Stimulated activated naive B cell treated with anti-CD40 and anti-IgM and Interleukin-4, amounts not matched to agents 10 μg/mL and 1 μg/mL and 100 μg/mL, for 72 hours (primary cell): ENCODE data around the gene DNAJC11.
A peak's percentile ranks its signal among the peaks of the same experiment; 100 is the strongest.
"Not testable (repeated sequence)": the region's sequence is repeated elsewhere in the genome, so short reads cannot be mapped to it uniquely, and the experiment has no call there.

Experiments used
- ATAC-seq, 2 donors: fragments of 150-1000 bp; cut with Tn5 transposase; replicated peaks; 2 replicates each; pipeline ENCODE4 v1.10.0; 2021; ENCODE audit warnings: moderate library complexity in 1 of 2
- DNase-seq: peaks from one replicate; pipeline ENCODE4 v3.0.0; 2021
- H3K27ac Mint-ChIP-seq: one replicate; pipeline ENCODE4 v1.8.0; 2022; ENCODE audit warnings: mild to moderate bottlenecking, mixed read lengths
- H3K27me3 Mint-ChIP-seq, 2 donors: one replicate each; pipeline ENCODE4 v1.8.0; 2022; ENCODE audit warnings: mixed read lengths in 2 of 2
- H3K36me3 Mint-ChIP-seq, 2 donors: one replicate each; pipeline ENCODE4 v1.8.0; 2022; ENCODE audit warnings: mixed read lengths in 2 of 2, mild to moderate bottlenecking in 1 of 2
- H3K4me1 Mint-ChIP-seq, 2 donors: one replicate each; pipeline ENCODE4 v1.8.0; 2022; ENCODE audit warnings: mixed read lengths in 2 of 2, mild to moderate bottlenecking in 1 of 2
- H3K4me3 Mint-ChIP-seq, 2 donors: one replicate each; pipeline ENCODE4 v1.8.0; 2022; ENCODE audit warnings: mild to moderate bottlenecking in 2 of 2, mixed read lengths in 2 of 2, moderate library complexity in 1 of 2
- H3K9me3 Mint-ChIP-seq, 2 donors: one replicate each; pipeline ENCODE4 v1.8.0; 2022; ENCODE audit warnings: mixed read lengths in 2 of 2, mild to moderate bottlenecking in 1 of 2

Gene DNAJC11

GRCh38 chr1:6653436-6654290 lies 48.0 kb downstream of the DNAJC11 start:
- H3K9me3 Mint-ChIP-seq = no peaks in the 10 kb centered on the region
- peaks cover 28 to 39% of the 10 kb centered on the region in 2 donors for H3K36me3 Mint-ChIP-seq
- ATAC-seq (no peak), DNase-seq (no peak)
- H3K27me3 Mint-ChIP-seq = no peaks in the 10 kb centered on the region
- H3K4me3 Mint-ChIP-seq = no peak overlapping the region
- H3K4me1 Mint-ChIP-seq = no peaks in the 10 kb centered on the region
- no peak overlapping the region for H3K27ac Mint-ChIP-seq

- H3K27me3 Mint-ChIP-seq = no peaks in the 10 kb centered on the region
- ATAC-seq (no peak), DNase-seq (no peak)
- no peaks in the 10 kb centered on the region for H3K4me1 Mint-ChIP-seq
- peaks cover 26 to 37% of the 10 kb centered on the region in 2 donors for H3K36me3 Mint-ChIP-seq
- no peak overlapping the region for H3K4me3 Mint-ChIP-seq
- no peaks in the 10 kb centered on the region for H3K9me3 Mint-ChIP-seq
- no peak overlapping the region for H3K27ac Mint-ChIP-seq
These were observed 48.6 kb downstream of the DNAJC11 start for GRCh38 chr1:6652986-6653385.

GRCh38 chr1:6651909-6652308 lies 49.7 kb downstream of the DNAJC11 start:
- Mint-ChIP-seq H3K4me1 (no peaks in the 10 kb centered on the region), H3K27me3 (no peaks in the 10 kb centered on the region), H3K27ac (no peak overlapping the region), H3K9me3 (no peaks in the 10 kb centered on the region), H3K4me3 (no peak overlapping the region), H3K36me3 (peaks cover 24 to 34% of the 10 kb centered on the region in 2 donors)
- DNase-seq = no peak
- ATAC-seq = no peak

GRCh38 chr1:6648556-6648955 lies 53.1 kb downstream of the DNAJC11 start:
- no peak for ATAC-seq

GRCh38 chr1:6646499-6647148 lies 55.0 kb downstream of the DNAJC11 start:
- no peaks in the 10 kb centered on the region for H3K27me3 Mint-ChIP-seq
- no peaks in the 10 kb centered on the region for H3K9me3 Mint-ChIP-seq
- peaks cover 0 to 4% of the 10 kb centered on the region in 2 donors for H3K4me1 Mint-ChIP-seq
- peaks cover 38 to 50% of the 10 kb centered on the region in 2 donors for H3K36me3 Mint-ChIP-seq
- H3K27ac Mint-ChIP-seq = no peak overlapping the region
- no peak overlapping the region for H3K4me3 Mint-ChIP-seq
- DNase-seq (no peak), ATAC-seq (peak; percentile 34 to 51)

More at GRCh38 chr1:6648556-6648955, 53.1 kb downstream of the DNAJC11 start:
- no peak for DNase-seq
- Mint-ChIP-seq H3K4me3 (no peak overlapping the region), H3K36me3 (peaks cover 30 to 45% of the 10 kb centered on the region in 2 donors), H3K4me1 (peaks cover 0 to 2% of the 10 kb centered on the region in 2 donors), H3K9me3 (no peaks in the 10 kb centered on the region), H3K27me3 (no peaks in the 10 kb centered on the region), H3K27ac (no peak overlapping the region)

GRCh38 chr1:6645018-6645417 lies 56.6 kb downstream of the DNAJC11 start:
- Mint-ChIP-seq H3K27me3 (no peaks in the 10 kb centered on the region), H3K36me3 (peaks cover 37 to 48% of the 10 kb centered on the region in 2 donors), H3K4me1 (peaks cover 0 to 4% of the 10 kb centered on the region in 2 donors), H3K4me3 (no peak overlapping the region), H3K27ac (no peak overlapping the region), H3K9me3 (no peaks in the 10 kb centered on the region)
- no peak for DNase-seq
- ATAC-seq = no peak

GRCh38 chr1:6640867-6641266 lies 60.7 kb downstream of the DNAJC11 start:
- H3K4me1 Mint-ChIP-seq, ATAC-seq, H3K9me3 Mint-ChIP-seq, H3K27ac Mint-ChIP-seq, H3K27me3 Mint-ChIP-seq, DNase-seq, H3K4me3 Mint-ChIP-seq: not testable (repeated sequence)
- H3K36me3 Mint-ChIP-seq = peaks cover 44 to 53% of the 10 kb centered on the region in 2 donors

GRCh38 chr1:6638226-6638625 lies 63.4 kb downstream of the DNAJC11 start:
- Mint-ChIP-seq H3K36me3 (peaks cover 41 to 59% of the 10 kb centered on the region in 2 donors), H3K9me3 (no peaks in the 10 kb centered on the region), H3K27me3 (no peaks in the 10 kb centered on the region), H3K4me1 (peaks cover 0 to 3% of the 10 kb centered on the region in 2 donors), H3K4me3 (no peak overlapping the region), H3K27ac (no peak overlapping the region)
- no peak for ATAC-seq
- no peak for DNase-seq

- Mint-ChIP-seq H3K4me3 (no peak overlapping the region), H3K36me3 (peaks cover 41 to 59% of the 10 kb centered on the region in 2 donors), H3K4me1 (peaks cover 0 to 3% of the 10 kb centered on the region in 2 donors), H3K27me3 (no peaks in the 10 kb centered on the region), H3K27ac (no peak overlapping the region), H3K9me3 (no peaks in the 10 kb centered on the region)
- DNase-seq (no peak), ATAC-seq (no peak)
These were observed 63.8 kb downstream of the DNAJC11 start for GRCh38 chr1:6637770-6638169.

- not testable (repeated sequence) for H3K4me3 Mint-ChIP-seq, DNase-seq, ATAC-seq, H3K27ac Mint-ChIP-seq, H3K9me3 Mint-ChIP-seq, H3K27me3 Mint-ChIP-seq, H3K4me1 Mint-ChIP-seq
- peaks cover 33 to 54% of the 10 kb centered on the region in 2 donors for H3K36me3 Mint-ChIP-seq
These were observed 64.8 kb downstream of the DNAJC11 start for GRCh38 chr1:6636778-6637177.

- DNase-seq = no peak
- peaks cover 0 to 2% of the 10 kb centered on the region in 2 donors for H3K4me1 Mint-ChIP-seq
- H3K4me3 Mint-ChIP-seq = no peak overlapping the region
- peak overlapping the region; percentile 59 for H3K27ac Mint-ChIP-seq
- no peaks in the 10 kb centered on the region for H3K27me3 Mint-ChIP-seq
- H3K9me3 Mint-ChIP-seq = no peaks in the 10 kb centered on the region
- no peak for ATAC-seq
- H3K36me3 Mint-ChIP-seq = peaks cover 29 to 50% of the 10 kb centered on the region in 2 donors
These were observed 65.5 kb downstream of the DNAJC11 start for GRCh38 chr1:6635910-6636760.

GRCh38 chr1:6635161-6635909 lies 66.3 kb downstream of the DNAJC11 start:
- no peak for DNase-seq
- Mint-ChIP-seq H3K27ac (no peak overlapping the region), H3K36me3 (peaks cover 28 to 47% of the 10 kb centered on the region in 2 donors), H3K9me3 (no peaks in the 10 kb centered on the region), H3K27me3 (no peaks in the 10 kb centered on the region), H3K4me1 (peaks cover 0 to 2% of the 10 kb centered on the region in 2 donors), H3K4me3 (no peak overlapping the region)
- no peak for ATAC-seq

GRCh38 chr1:6634371-6635052 lies 67.1 kb downstream of the DNAJC11 start:
- Mint-ChIP-seq H3K36me3 (peaks cover 28 to 48% of the 10 kb centered on the region in 2 donors), H3K27ac (no peak overlapping the region)
- DNase-seq = no peak

More at GRCh38 chr1:6634371-6635052, 67.1 kb downstream of the DNAJC11 start:
- H3K27me3 Mint-ChIP-seq = no peaks in the 10 kb centered on the region
- peak; percentile 63 to 68 for ATAC-seq
- peaks cover 2 to 3% of the 10 kb centered on the region in 2 donors for H3K4me1 Mint-ChIP-seq
- no peaks in the 10 kb centered on the region for H3K9me3 Mint-ChIP-seq
- no peak overlapping the region for H3K4me3 Mint-ChIP-seq
